Stimulated activated CD4-positive, alpha-beta T cell treated with anti-CD3 and anti-CD28 coated beads, Interleukin-4, amount 100 ng/mL, for 1 hour (primary cell): Measurements from ENCODE around the gene KCTD5.

Experiments used
- DNase-seq: peaks from one replicate; pipeline ENCODE4 v3.0.0-alpha.2; 2020

The KCTD5 gene

DNA sequence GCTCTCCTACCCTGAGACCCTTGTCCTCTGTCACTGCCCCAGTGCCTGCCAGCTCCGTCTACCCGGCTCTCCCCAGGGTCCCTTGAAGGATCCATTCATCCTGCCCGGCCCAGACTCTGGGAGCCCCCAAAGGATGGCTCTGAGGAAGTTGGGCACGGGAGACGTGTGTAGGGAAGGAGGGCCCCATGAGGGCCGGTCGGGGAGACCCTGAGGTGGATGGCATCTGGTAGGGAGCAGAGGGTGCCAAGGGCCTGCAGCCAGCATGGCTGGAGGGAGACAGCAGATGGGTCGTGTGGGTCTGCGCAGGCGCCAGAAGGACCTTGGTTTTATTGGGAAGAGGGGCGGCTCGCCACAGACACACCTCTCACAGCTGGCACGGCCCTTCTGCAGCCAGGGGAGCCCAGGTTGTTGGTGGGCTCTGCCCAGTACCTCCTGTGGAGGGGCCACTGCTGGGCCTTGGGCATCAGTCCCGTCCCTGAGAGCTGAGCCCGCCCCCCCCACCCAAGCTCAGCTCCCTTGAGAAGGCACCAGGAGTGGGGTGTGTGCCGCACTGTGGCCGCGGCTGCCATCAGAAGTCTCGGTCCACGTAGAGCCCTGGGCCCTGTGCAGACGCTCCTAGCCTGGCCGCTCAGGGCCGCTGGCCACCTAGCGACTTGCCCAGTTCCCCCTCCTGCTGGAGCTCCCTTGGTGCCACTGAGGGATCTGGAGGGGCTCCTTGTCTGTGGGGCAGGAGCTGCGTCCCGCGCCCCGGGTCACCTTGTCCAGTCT lies 16.0 kb downstream of the KCTD5 start:
- DNase-seq = no peak

DNA sequence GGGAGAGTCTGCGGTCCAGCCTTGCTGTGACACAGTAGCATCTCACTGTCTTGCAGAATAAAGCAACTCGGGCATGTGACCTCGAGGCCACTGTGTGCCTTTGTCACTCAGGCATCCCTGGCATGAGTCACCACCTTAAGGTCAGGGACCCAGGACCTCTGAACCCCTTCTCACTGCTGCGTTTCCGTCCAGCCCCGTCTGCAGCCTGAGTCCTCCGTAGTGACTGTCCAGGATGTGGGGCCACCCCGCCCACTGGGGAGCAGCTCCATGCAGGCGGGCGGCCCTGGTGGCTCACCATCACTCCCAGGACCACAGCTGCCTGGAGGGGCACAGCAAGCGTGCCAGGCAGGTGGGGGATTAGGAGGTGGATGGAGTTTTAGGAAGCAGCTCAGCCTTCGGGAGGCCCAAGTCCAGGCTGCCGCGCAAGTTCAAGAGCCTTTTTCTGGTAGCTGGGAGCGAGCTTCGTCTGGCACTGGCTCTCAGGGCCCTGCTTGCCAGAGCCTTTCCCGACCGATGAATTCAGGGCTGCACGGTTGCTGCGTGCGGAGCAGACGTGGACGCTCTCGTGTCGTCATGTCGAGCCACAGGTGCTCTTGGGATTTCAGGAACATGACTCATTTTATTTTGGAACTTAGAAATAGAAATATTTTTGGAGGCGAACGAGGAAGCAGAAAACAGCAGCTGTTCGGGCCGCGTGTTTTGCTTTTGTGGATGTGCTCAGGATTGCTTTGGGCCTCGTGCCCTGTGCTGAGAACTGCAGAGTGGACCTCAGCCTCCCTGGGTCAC lies 16.8 kb downstream of the KCTD5 start:
- DNase-seq = no peak

DNA sequence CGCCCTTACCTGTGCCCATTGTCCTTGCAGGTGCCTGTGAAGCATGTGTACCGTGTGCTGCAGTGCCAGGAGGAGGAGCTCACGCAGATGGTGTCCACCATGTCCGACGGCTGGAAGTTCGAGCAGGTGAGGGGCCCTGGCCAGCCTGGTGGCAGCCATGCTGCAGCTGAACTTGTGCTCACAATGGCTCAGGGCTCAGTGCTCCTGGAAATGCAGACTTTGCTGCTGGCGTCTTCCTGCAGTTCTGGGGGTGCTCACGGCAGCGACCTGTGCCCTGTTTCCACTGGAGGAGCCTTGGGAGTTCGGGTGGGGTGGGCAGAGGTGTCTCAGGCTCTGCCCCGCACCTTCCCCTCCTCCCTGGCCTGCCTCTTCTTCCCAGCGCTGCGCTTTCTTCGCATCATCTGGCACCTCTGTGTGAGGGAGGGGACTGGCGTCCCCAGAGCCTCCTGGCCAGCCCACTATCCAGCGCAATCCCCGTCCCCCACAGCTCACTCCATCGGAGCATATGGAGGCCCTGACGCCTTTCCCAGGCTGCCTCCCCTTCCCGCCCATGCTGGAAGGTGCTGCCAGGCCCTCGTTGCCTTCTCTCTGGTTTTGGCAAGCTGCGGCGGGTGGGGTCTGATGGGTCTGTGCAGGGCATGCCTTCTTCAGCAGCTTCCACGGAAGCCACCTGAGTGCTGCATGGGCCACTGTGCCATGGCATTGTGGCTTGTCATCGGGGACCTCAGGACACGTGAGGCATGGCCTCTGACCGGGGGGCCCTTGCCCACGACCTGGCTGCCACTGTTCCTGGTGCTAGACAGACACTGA lies 17.7 kb downstream of the KCTD5 start:
- DNase-seq = no peak

DNA sequence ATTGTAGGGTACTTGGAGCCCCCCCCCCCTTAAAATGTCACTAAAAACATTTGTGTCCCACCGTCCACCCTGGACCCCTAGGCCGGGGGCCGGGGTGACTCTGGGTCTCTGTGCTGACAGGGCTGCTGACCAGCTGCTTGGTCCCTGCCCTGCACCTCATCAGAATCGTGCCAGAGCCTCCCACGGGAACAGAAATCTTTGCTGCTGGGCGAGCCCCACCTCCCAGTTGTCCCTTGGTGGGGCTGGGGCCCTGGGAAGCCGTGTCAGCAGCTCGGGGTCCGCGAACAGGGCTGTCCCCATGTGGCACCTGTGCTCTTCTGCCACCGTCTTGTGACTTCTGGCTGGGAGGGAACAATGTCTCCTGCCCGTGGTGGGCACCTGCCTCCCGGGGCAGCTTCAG lies 18.5 kb downstream of the KCTD5 start:
- no peak for DNase-seq

DNA sequence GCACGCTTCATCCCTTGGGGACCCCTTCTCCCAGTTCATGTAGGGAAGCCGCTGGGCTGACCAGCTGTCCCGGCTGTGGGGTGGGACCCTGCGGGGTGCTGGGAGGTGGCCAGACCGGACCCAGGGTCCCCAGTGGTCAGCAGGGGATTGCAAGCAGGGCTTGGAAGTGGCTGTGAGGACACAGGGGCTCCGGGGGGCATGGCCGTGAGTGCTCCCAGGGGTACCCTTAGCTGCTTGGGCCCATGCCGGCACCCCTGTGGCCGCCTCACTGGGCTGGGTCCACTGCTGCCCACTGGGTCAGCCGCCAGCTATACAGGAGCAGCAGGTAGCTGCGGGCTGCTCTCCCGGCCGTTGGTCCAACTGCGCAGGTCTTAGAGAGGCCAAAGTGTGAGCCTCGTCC lies 18.9 kb downstream of the KCTD5 start:
- DNase-seq = no peak

DNA sequence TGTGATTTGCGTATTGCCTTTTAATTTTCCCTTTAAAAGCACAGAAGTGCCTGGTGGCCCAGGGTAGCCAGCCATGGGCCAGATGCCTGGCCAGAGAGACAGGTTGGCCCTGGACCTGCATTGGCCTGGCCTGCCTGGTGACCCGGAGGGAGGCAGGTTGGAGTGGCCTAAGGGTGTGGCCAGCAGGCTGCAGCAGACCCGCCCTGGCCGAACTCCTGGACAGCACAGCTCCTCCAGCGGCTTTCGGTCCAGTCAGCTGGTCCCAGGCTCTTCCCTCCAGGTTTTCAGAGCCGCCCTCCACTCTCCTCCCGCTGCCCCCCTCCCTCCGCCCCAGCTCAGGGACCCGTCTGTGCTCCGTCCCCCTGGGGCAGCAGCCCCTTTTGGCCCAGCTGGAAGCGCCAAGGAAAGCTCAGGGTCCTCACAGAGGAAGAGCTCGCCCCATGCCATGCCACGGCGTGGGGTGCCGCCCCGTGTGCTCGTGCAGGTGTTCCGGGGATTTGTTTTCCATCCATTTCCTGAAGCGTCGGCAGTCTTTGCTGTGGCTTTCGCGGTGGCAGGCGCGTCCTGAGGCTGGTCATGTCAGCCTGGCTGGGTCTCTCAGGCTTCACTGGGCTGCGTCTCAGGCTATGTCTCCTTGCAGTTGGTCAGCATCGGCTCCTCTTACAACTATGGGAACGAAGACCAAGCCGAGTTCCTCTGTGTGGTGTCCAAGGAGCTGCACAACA lies 19.6 kb downstream of the KCTD5 start:
- DNase-seq = no peak

DNA sequence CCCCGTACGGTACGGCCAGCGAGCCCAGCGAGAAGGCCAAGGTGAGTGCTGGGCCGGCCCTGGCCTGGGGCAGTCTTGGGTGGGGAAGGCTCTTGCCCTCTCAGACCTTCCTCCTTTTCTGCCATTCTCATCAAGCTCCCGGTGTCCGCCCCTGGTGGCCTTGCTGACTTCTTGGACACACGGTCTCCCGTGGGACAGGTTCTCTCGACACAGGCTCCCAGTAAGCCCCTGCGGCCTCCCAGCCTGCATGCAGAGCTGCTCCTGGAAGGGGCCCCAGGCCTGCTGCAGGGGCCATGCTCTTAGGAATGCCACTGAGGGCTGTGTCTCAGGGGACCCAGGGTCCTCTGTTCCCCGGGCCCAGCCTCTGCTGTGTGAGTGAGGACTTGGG lies 20.1 kb downstream of the KCTD5 start:
- no peak for DNase-seq

DNA sequence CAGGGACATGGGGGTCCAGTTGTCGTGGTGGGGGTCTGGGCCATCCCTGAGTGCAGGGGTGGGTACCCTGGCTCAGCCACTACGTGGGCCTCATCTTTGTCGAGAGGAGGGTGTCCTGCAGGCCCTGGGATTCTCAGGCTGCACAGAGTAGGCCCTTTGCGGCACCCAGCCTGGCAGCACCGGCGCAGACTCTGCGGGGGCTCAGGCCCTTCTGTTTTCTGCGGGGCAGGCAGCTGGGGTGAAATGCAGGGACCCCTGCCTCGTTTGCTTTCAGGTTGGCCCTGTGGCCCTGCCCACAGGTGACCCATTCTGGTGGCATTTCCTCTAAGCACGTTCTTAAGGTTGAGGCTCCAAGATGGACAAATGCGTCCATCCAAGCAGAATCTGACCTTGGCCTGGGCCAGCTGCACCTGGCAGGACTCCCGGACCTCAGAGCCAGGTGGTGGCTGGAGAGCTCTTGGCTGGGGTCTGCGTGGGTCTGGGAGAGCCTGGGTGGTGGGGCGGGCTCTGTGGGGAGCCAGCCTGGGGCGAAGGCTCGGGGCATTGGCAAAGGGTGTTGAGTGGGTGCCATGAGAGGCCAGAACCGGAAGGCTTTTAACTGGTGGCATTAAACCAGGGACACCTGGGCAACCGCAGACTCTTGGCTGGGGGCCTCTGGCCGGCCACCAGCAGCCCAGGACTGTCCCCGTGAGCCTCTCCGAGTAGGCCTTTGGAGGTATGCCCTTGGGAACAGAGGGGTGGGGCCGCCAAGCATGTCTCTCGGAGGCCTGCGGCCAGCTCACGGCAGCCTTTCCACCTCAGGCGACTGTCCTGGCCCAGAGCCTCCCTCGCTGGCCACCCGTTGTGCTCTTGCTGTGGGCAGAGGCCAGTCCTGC lies 20.8 kb downstream of the KCTD5 start:
- DNase-seq = no peak

DNA sequence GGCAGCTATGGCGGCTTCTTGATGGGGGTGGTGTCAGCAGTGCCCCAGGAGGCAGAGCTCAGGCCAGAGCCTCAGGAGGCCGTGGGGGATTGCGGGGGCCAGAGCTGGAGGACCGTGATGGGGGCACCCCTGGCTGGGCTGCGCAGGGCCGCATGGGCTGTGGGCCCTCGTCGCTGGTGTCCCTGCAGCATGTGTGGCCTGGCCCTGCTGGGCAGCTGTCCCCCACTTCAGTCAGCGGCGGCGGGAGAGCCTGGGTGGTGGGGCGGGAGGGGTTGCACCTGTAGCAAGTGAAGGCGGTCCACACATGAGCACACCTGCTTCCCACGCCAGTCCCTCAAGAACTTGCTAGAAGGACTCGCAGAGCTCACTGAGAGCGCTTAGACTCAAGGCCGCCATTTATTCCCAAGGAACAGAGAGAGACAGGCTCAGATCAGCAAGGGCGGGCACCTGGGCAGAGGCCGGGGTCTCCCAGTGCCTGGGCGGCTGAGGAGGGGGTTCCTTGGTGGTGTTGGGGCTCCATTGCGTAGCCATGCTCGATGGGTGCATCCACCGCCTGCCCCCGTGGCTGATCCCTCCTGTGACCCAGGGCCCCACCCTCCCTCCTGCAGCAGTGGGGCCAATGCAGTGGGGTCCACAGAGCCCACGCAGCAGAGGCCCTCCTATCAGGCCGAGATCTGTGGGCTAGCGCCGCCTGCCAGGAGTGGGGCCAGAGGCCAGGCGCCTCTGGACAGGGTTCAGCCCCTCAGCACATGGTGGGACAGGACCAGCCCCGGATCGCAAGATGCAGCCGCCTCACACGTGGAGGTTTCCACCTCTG lies 22.1 kb downstream of the KCTD5 start:
- DNase-seq = no peak

DNA sequence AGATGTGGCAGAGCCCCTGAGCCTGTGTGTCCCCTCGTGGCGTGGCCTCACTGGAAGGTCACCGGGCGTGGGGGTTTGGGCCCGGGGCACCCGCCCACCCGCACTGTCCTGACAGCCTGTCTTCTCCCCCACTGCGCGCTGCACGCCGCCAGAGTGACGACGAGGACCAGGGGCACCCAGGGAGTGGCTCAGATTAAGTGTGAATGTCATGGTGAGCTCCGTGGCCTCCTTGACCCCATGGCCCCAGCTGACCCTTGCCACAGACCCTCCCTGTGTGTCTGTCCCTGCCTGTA lies 22.6 kb downstream of the KCTD5 start:
- DNase-seq = no peak

DNA sequence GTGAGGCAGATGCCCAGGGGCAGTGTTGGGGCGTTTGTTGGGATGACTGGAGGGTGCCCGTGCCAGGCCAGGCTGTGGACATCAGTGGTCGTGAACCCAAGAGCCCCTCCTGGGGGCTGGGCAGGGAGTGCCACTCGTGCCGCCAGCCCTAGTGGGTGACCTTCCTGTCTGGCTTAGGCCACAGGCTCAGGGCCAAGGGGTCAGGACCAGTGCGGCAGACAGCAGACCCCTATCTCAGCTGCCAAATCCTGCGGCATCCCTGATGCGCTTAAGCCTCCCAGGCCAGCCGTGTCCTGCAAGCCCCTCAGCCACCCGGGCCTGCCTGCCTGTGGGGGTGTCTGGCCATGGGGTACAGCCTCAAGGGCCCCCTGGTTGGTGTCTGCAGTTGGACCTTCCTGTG lies 23.0 kb downstream of the KCTD5 start:
- DNase-seq = no peak

DNA sequence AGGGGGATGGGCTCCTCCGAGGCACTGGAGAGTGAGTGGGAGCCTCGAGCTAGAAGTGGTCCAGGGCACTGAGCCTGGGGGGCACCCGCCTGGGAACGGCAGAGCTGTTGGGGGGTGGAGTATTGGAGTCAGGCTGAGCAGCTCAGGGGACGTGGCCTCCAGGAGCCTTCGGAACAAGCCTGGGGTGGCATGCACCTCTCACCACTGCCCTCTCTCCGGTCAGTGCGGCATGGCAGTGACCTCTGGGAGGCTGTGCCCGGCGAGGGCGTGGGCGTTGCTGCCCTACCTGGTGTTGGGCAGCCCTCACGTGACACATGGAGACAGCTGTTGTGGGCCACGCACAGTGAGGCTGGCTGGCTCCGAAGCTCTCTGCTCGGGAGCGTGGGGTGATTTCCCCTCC lies 23.8 kb downstream of the KCTD5 start:
- no peak for DNase-seq

DNA sequence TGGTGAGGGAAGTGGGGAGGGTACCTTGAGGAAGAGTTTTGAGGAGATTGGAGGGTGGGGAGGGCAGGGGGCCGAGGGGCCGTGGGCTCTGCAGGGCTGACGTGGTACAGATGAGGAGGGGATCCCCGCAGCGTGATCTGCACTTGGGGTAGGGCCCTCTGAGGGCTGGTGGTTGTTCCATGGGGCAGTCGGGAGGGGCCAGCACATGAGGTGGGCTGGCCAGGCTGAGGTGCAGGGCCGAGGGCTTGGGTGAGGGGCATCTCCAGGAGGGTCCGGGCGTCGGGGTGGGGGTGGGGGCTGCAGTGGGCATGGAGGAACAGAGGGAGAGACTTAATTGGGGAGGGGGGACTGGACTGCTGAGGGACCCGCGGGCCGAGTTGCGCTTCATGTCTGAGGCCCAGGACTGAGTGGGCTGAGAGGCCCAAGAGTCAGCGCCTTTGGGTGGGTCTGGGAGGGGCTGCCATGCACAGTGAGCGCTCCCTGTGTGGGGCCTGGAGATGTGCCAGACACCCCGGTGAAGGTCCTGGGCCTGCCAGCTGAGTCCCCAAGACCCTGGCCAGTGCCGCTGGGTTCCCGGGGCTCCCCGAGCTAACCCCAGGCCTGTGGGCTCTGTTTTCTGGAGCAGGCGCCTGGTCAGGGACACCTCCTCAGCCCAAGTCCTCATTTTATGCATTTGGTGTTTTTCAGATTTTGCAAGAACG lies 24.4 kb downstream of the KCTD5 start:
- DNase-seq = no peak

DNA sequence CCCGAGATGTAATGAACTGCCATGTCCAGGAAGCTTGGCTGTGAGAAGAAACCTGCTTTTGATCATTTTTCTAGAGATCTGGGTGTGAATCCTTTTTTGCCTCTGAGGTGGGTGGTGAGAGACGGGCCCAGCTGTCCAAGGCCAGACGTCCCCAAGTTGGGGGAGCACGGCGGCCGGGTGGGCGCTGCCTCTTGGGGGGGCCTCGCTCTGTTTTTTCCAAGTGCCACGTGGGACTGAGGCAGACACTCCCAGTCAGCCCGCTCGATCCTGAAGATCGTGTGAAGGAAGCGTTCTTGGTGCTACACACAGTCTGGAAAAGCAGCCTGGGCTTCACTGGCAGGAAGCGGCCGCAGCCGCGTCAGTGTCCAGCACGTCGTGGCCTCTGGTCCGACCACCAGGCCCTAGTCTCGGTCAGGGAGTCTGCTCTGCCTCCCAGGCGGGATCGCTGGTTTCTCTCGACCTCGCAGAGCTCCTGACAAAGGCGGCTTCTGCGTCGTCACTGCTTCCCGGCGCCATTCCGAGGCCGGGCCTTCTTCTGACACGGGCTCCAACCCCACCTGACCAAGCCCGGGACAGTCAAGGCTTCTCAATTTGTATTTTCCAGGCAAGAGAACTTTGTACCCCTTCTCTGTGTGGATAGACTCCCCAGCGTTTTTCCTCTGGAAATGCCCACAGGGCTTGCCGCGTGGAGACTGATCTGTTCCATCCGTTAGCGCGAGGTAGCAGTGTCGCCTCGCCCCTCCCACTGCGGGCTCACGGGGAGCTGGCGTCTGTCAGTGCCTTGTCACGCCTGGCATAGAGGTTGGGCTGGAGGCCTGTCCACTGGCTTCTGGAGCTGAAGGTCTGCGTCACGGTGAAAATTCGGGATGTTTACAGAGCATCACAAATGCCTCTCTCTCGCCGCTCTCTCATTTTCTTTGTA lies 25.3 kb downstream of the KCTD5 start:
- DNase-seq = no peak

DNA sequence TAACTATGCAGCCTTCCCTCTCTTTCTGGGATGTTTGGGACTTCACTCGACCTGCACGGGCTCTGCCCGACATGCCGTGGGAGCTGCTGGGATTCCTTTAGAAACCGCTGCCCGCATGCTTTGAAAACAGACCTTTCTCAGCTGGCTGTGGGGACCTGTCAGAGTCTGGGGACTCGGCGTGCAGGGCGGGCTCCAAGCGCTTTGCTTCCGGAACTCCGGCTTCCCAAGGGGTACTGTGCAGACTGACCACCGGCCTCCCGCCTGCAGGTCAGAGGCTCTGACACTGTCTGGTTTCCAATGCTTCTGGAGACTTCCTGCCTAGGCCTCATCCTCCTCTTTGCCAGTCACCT lies 25.9 kb downstream of the KCTD5 start:
- no peak for DNase-seq

DNA sequence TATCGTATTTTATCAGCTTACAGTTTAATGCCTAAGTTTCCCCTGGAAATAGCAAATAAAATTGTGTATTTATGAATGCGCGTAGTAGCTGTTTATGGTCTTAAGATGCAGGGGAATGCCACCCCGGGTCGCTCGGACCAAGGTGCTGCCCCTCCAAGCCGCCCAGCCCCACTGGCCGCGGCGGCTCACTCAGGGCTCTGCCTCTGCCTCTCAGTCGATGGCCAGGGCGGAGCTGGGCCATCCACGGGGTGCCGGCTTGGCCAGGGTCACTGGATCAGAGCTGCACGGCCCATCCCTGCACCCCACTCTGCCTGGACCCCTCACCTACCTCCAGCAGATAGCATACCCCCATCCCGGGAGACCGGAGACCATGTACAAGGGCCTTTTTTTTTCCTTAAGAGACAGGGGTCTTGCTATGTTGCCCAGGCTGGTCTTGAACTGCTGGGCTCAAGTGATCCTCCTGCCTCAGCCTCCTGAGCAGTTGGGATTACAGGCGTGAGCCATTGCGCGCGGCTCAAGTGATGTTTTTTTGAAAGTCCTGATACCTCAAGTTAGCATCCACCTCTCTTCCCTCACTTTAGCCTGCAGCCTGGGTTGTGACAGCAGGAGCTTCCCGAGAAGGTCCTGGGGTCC lies 26.7 kb downstream of the KCTD5 start:
- no peak for DNase-seq

DNA sequence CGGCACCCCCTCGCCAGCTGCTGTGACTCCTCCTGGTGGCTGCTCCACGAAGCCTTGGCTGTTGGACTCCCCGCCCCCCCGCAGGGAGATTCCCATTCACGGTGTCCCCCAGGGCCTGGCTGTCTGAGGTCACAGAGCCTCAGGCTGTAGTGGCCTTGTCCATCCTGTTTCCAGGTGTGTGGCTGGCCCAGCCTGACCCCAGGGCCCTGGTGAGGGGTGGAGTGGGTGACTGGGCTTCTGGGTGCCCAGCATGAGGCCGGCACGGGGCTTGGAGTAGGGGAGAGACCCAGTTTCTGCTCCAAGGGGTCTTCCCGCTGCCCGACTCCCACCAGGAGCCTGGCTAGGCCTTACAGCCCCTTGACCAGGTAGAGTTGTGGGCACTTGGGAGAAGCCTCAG lies 27.3 kb downstream of the KCTD5 start:
- no peak for DNase-seq

DNA sequence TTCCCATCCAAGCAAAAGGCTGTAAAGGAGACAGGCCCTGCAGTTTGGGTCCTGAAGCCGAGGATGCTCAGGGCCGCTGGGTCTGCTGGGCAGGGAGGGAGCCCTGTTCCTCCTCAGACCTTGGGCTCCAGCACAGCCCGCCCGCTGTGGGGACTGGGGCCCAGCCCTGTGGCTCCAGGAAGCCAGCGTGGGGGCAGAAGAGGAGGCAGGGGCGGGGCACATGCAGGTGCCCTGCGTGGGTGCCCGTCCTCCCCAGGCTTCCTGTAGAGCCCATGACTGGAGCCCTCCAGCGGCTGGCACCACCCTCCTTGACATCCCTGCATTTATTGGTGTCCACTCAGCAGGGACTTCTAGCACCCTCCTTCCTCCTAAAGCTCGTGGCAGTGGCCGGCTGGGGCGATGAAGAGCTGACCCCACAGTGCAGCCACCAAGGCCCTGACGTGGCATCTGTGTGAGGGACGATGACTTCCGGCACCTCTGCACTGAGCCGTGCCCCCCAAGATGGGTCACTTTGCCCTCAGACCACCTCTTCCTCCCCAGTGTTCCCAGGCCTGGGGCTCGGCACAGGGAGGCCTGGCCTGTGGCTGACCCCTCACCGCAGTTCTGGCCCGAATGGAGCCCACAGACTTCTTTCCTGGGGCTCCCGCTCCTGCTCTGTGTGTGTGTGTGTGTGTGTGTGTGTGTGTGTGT lies 27.8 kb downstream of the KCTD5 start:
- DNase-seq = no peak
